AG10803 (cell line): Measurements from ENCODE around the gene SSBP3.
"Not testable (repeated sequence)": the region's sequence is repeated elsewhere in the genome, so short reads cannot be mapped to it uniquely, and the experiment has no call there.

Source experiments
- DNase-seq: peaks from one replicate; pipeline ENCODE4 v3.0.0; 2010; ENCODE audit warnings: low read depth
- H3K4me3 ChIP-seq: 2 replicates; pipeline ENCODE4 v1.5.1; 2011; ENCODE audit warnings: mild to moderate bottlenecking, low read length, control low read depth
- CTCF ChIP-seq: conservative IDR thresholded peaks from 2 replicates; pipeline ENCODE4 v1.5.1; 2011; ENCODE audit warnings: mild to moderate bottlenecking, low read length, control low read depth, inconsistent platforms

Gene SSBP3

DNA sequence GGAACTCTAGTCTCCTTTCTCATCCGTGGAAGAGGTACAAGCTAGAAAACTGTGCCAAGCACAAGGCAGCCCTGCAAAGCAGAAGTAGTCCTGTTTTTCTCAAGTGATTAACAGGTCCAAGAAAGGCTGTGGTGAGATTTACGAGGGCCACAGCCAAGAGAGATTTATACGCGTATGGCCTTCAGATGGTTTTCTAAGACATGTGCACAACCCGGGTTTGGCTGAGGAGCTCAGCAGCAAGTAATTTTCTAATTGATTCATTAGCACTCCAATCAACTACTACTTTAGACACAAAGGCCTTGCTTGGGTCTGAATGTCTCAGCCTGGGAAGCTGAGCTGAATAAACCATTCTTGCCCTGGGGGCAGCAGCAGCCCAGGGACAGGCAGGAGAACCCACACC is 55.8 kb downstream of the SSBP3 start:
- TF ChIP-seq CTCF = no peak
- no peak overlapping the region for H3K4me3 ChIP-seq
- no peak for DNase-seq

GRCh38 chr1:54348700-54349021 is 57.5 kb downstream of the SSBP3 start:
- no peak for TF ChIP-seq CTCF
- DNase-seq = no peak
- H3K4me3 ChIP-seq = no peak overlapping the region

DNA sequence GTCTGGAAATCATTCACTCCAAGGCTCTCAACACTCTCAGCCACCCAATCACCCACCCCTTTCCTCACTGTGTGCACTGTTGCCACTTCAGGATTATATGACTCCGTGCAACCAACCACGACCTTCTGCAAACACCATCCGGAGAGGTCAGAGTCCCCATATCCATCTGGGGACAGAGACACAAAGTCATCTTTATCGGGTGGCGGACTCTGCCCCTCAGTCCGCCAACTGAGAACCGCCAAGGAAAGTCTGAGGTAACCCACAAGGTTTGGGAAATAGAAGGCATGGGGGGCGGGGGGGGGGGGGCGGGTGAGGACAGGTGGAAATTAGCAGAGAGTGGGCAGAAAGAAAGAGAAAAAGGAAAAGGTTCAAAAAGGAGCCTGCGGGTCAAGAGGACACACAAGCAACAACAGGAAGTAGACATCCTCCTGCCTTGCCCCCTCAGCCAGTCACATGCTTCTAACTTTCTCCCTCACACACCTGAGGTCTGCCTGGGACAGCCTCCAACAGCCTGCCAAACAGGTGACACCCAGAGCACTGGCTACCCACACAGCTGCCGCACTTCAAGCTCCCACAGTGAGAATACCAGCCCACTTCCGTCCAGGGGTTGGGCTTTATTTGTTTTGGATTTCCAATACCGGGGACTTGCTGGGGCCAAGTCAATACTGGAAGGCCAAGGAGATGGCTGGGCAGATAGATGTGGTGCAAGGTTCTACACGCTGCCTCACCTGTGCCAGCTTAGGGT is 58.1 kb downstream of the SSBP3 start:
- DNase-seq = no peak
- H3K4me3 ChIP-seq = no peak overlapping the region
- no peak for TF ChIP-seq CTCF

DNA sequence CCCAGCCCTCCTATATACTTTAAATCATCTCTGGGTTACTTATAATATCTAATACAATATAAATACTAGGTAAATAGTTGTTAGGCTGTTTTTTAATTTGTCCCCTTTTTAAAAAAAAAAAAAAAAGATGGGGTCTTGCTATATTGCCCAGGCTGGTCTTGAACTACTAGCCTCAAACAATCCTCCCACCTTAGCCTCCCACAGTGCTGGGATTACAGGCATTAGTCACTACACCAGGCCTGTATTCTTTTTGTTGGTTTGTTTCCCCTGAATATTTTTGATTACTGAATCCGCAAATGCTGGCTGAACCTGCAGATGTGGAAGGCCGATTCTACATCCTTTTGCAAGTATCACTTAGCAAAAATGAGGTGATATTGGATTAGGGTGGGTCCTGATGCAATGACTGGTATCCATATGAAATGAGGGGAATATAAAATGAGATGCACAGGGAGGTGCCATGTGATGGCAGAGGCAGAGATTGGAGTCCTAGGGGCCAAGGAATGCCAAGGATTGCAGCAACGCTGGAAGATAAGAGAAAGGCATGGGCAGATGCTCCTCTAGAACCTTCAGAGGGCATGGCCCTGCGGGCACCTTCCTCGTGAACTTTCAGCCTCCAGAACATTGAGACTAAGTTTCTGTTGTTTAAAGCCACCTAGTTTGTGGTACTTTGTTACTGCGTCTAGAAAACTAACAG is 58.8 kb downstream of the SSBP3 start:
- H3K4me3 ChIP-seq = no peak overlapping the region
- DNase-seq = no peak
- no peak for TF ChIP-seq CTCF

GRCh38 chr1:54345548-54345947 is 60.6 kb downstream of the SSBP3 start:
- H3K4me3 ChIP-seq, DNase-seq: not testable (repeated sequence)

- no peak overlapping the region for H3K4me3 ChIP-seq
- TF ChIP-seq CTCF = no peak
- DNase-seq = no peak
These were observed 61.1 kb downstream of the SSBP3 start for GRCh38 chr1:54345116-54345515.

DNA sequence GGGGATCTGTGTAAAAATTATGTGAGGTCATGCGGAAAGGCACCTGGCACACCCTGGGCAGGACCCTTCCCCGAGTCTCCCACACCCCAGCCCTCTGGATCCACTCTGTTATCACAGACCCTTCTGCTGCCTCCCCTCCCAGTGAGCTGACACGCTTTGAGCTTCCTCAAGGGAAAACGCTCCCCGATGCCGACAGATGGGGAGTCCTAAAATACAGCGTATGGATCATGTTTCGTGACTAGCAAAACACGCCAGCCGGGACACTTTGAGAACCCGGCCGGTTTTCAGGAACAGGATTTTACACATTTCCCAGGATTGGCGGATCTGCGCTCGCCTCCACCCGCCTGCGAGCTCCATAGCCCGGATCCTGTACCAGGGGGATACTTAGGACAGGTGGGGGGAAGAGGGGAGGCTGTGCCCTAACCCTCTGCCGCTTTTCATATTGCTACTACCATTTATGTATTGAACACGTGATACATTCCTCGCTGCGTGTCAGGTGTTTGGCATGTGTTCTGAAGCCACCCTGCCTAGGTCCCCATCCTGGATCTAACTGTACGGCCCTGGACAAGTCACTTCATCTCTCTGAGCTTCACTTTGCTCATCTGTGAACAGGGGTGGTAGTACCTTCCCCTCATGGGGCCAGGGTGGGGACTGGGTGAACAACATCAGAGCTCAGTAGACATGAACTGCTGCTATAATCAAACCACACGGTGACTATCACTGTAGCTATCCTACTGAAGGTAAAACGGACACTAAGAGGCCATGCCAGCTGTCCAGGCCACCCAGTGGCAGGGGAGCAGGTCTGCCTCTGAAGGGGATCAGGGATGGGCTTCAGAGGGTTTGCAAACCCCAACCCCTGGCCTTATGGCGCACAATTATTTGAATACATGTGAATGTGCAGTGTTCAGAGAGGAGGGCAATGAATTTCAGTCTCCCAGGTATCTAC is 63.2 kb downstream of the SSBP3 start:
- no peak for DNase-seq
- peak; percentile 23; the same call in 1 of the 2 replicates for TF ChIP-seq CTCF
- H3K4me3 ChIP-seq = no peak overlapping the region
